AG04450 (cell line): ENCODE measurements around the gene FRAS1. TPM values are rescaled to one million over a fixed set of nuclear protein-coding genes. Genes with fewer than 3 reads are reported as not detected.

Experiments
- CTCF ChIA-PET: fragments of 300-600, 350-600 bp; formaldehyde crosslinking; extraction: SDS; loops from one replicate; lab custom pipeline; 2022; ENCODE audit warnings: antibody characterized with exemption, inconsistent platforms; lab: Charles Lee
- POLR2A ChIA-PET: fragments of 350-600 bp; formaldehyde crosslinking; extraction: SDS; loops from one replicate; lab custom pipeline; 2021; ENCODE audit warnings: antibody characterized with exemption, inconsistent platforms; lab: Yijun Ruan, JAX
- DNase-seq: peaks from one replicate; pipeline ENCODE4 v3.0.0-alpha.2; 2011; ENCODE audit warnings: low read depth, low spot score
- H3K27ac ChIP-seq: one replicate; pipeline ENCODE4 v1.5.1; 2012; ENCODE audit warnings: low read depth, low read length, control low read depth
- H3K27me3 ChIP-seq: one replicate; pipeline ENCODE4 v1.6.0; 2012; ENCODE audit warnings: low read length; ENCODE audit not compliant: control insufficient read depth, insufficient read depth
- H3K4me3 ChIP-seq: 2 replicates; pipeline ENCODE4 v1.5.1; 2011; ENCODE audit warnings: mild to moderate bottlenecking, low read depth, low read length, control low read depth
- H3K9me3 ChIP-seq: 2 replicates; pipeline ENCODE4 v1.5.1; 2012; ENCODE audit warnings: low read length; ENCODE audit not compliant: control insufficient read depth, insufficient read depth
- CTCF ChIP-seq: IDR thresholded peaks from 2 replicates; pipeline ENCODE4 v1.5.1; 2011; ENCODE audit warnings: low read depth, low read length, control low read depth, inconsistent platforms
- polyA plus RNA-seq: library from polyadenylated mRNA; depleted of rRNA; stranded (reverse); fragments of >200 nt; gene quantifications from 2 replicates; pipeline ENCODE4 v1.2.3, GENCODE V29; 2011

FRAS1 gene
- polyA plus RNA-seq, 1 experiment: 0.21 TPM

- H3K9me3 ChIP-seq: peaks cover under 1% of the 10 kb centered on the region; the same call in 1 of the 2 replicates
- DNase-seq: no peak
- POLR2A ChIA-PET: no interaction called here
- CTCF ChIA-PET: interaction anchor here (1.4 kb wide), 1 partner anchor 311 kb away, joined by 3 read pairs; no protein-coding TSS in a partner anchor
- H3K27ac ChIP-seq: no peak overlapping the region
- no peaks in the 10 kb centered on the region for H3K27me3 ChIP-seq
- no peak overlapping the region for H3K4me3 ChIP-seq
- TF ChIP-seq CTCF: no peak
These were observed 495.9 kb downstream of the FRAS1 start for GRCh38 chr4:78553043-78553396.

- DNase-seq: no peak
- no peak overlapping the region for H3K4me3 ChIP-seq
- TF ChIP-seq CTCF: no peak
- H3K27ac ChIP-seq: no peak overlapping the region
- POLR2A ChIA-PET: no interaction called here
- H3K9me3 ChIP-seq: no peaks in the 10 kb centered on the region; the same call in 1 of the 2 replicates
- no peaks in the 10 kb centered on the region for H3K27me3 ChIP-seq
- CTCF ChIA-PET: interaction anchor here (1.4 kb wide), 1 partner anchor 311 kb away, joined by 3 read pairs; no protein-coding TSS in a partner anchor
These were observed 496.5 kb downstream of the FRAS1 start for GRCh38 chr4:78553529-78554060.

- ChIA-PET POLR2A (no interaction called here), CTCF (no interaction called here)
- TF ChIP-seq CTCF: no peak
- H3K27ac ChIP-seq: no peak overlapping the region
- no peak overlapping the region for H3K4me3 ChIP-seq
- H3K27me3 ChIP-seq: no peaks in the 10 kb centered on the region
- no peak for DNase-seq
- H3K9me3 ChIP-seq: no peaks in the 10 kb centered on the region; the same call in 1 of the 2 replicates
These were observed 499.5 kb downstream of the FRAS1 start for GRCh38 chr4:78556665-78557064.

GRCh38 chr4:78557841-78558240 lies 500.7 kb downstream of the FRAS1 start:
- DNase-seq: no peak
- TF ChIP-seq CTCF: no peak
- Histone ChIP-seq H3K27ac (no peak overlapping the region), H3K4me3 (no peak overlapping the region), H3K27me3 (no peaks in the 10 kb centered on the region), H3K9me3 (no peaks in the 10 kb centered on the region)
- POLR2A ChIA-PET: no interaction called here
- CTCF ChIA-PET: no interaction called here

- Histone ChIP-seq H3K27ac (no peak overlapping the region), H3K27me3 (no peaks in the 10 kb centered on the region), H3K9me3 (no peaks in the 10 kb centered on the region), H3K4me3 (no peak overlapping the region)
- POLR2A ChIA-PET: no interaction called here
- TF ChIP-seq CTCF: no peak
- no peak for DNase-seq
- CTCF ChIA-PET: no interaction called here
These were observed 501.3 kb downstream of the FRAS1 start for GRCh38 chr4:78558410-78558809.
